WERI-Rb-1 (cell line): ENCODE data around the gene ITGA1.

ENCODE experiments used
- DNase-seq: peaks from one replicate; pipeline ENCODE4 v3.0.0-alpha.2; 2020
- H3K27ac ChIP-seq: fragments of 250-450 bp; sonication (Bioruptor Pico); 2 replicates; pipeline ENCODE4 v1.5.1; 2020; ENCODE audit warnings: mild to moderate bottlenecking, moderate library complexity
- H3K27me3 ChIP-seq: fragments of 250-450 bp; sonication (Bioruptor Pico); 2 replicates; pipeline ENCODE4 v1.5.1; 2021; ENCODE audit warnings: mild to moderate bottlenecking, low read depth, moderate library complexity; ENCODE audit not compliant: insufficient read depth, severe bottlenecking
- H3K36me3 ChIP-seq: fragments of 250-450 bp; sonication (Bioruptor Pico); 2 replicates; pipeline ENCODE4 v1.5.1; 2020; ENCODE audit warnings: mild to moderate bottlenecking, moderate library complexity
- H3K4me3 ChIP-seq: 2 replicates; pipeline ENCODE4 v1.5.1; 2011; ENCODE audit warnings: low read depth, mild to moderate bottlenecking, control low read depth, low read length
- H3K9me3 ChIP-seq: fragments of 250-450 bp; sonication (Bioruptor Pico); 2 replicates; pipeline ENCODE4 v1.5.1; 2021; ENCODE audit warnings: mild to moderate bottlenecking, moderate library complexity; ENCODE audit not compliant: severe bottlenecking
- TF ChIP-seq, protein P1 (sequence below): IDR thresholded peaks from 2 replicates; pipeline ENCODE4 v1.5.1; 2011; ENCODE audit warnings: low read depth, mild to moderate bottlenecking, control low read depth, inconsistent platforms, low read length

Gene ITGA1

DNA sequence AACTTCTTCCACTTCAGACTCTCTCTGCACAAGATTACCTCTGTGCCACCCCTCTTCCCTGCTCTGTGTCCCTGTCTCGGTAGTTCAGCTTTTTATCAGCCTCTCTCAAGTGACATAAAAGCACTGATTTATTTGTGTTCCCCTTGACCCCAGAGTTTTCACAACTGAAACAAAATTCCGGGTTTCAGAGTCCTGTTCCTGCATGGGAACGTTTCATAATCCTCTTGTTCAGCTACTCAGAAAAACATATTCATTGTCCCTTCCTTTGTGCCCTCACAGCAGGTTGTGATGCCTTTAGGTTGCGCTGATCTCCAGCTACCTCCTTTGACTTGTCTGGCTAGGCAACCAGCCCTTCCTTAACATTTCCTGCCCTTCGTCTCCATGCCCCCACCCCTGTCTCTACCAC lies 13.7 kb upstream of the ITGA1 start:
- H3K36me3 ChIP-seq, result no peaks in the 10 kb centered on the region
- TF ChIP-seq, protein P1, sequence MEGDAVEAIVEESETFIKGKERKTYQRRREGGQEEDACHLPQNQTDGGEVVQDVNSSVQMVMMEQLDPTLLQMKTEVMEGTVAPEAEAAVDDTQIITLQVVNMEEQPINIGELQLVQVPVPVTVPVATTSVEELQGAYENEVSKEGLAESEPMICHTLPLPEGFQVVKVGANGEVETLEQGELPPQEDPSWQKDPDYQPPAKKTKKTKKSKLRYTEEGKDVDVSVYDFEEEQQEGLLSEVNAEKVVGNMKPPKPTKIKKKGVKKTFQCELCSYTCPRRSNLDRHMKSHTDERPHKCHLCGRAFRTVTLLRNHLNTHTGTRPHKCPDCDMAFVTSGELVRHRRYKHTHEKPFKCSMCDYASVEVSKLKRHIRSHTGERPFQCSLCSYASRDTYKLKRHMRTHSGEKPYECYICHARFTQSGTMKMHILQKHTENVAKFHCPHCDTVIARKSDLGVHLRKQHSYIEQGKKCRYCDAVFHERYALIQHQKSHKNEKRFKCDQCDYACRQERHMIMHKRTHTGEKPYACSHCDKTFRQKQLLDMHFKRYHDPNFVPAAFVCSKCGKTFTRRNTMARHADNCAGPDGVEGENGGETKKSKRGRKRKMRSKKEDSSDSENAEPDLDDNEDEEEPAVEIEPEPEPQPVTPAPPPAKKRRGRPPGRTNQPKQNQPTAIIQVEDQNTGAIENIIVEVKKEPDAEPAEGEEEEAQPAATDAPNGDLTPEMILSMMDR, result no peak
- no peak for DNase-seq
- H3K27ac ChIP-seq, result no peak overlapping the region
- H3K9me3 ChIP-seq, result no peaks in the 10 kb centered on the region
- no peak overlapping the region for H3K4me3 ChIP-seq
- H3K27me3 ChIP-seq, result no peaks in the 10 kb centered on the region

DNA sequence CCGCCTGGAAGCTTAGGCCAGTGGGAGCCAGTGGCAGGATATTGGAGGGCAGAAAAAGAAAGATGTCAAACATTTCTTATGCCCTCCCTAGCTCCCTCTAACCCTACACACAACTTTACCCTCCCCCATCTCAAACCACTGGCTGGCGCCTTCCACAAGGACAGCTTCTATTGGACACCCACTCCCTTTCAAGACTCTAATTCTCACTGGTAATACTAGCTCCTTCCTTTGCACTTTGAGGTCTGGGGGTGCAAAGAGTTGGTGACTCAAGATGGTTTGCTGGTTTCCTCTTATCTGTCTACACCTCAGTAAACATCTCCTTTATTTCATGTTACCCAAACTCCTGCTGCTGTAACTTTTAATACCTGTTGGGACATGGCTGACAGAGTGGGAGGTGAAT lies 11.6 kb upstream of the ITGA1 start:
- Histone ChIP-seq H3K27me3 (no peaks in the 10 kb centered on the region), H3K36me3 (no peaks in the 10 kb centered on the region), H3K27ac (no peak overlapping the region), H3K9me3 (no peaks in the 10 kb centered on the region), H3K4me3 (no peak overlapping the region)
- no peak for DNase-seq
- TF ChIP-seq, protein P1, result no peak

DNA sequence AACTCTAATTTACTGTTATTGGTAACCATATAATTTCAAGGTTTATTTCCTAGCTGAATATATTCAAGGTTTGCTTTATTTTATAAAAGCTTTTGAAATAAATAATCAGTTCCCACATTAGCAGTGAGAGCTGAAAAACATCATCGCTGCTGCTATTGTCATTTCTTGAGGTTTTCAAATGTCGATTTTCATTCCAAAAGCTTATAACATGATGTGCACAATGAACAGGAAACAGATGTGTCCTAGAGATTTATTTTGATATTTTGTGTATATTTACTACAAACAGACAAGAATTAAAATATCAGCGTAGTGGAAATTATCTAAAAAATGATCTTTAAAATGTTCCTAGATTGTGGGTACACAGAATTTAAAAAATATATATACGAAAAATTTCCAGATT lies 10.5 kb upstream of the ITGA1 start:
- Histone ChIP-seq H3K4me3 (no peak overlapping the region), H3K27me3 (no peaks in the 10 kb centered on the region), H3K36me3 (no peaks in the 10 kb centered on the region), H3K27ac (no peak overlapping the region), H3K9me3 (no peaks in the 10 kb centered on the region)
- TF ChIP-seq, protein P1, result no peak
- DNase-seq, result no peak

DNA sequence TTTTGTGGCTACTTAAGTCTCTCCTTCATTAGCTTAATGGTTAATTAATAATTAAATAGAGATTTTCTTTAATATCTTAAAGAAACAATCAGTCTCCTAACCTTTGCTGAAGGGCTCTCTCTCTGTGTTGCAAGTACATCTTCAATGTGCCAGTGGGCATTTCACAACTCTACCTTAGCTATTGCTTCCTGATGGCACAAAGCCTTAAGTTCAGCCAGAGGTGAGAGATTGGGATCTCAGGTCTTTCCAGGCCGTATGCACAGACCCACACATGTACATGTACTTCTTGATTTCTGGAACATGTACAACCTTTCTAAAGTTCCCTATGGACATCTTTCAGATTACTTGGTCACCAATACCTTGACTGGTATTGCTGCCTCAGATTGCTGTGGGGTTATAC lies 8.9 kb upstream of the ITGA1 start:
- Histone ChIP-seq H3K4me3 (no peak overlapping the region), H3K27me3 (no peaks in the 10 kb centered on the region), H3K36me3 (no peaks in the 10 kb centered on the region), H3K9me3 (no peaks in the 10 kb centered on the region), H3K27ac (no peak overlapping the region)
- TF ChIP-seq, protein P1, result no peak
- DNase-seq, result no peak

DNA sequence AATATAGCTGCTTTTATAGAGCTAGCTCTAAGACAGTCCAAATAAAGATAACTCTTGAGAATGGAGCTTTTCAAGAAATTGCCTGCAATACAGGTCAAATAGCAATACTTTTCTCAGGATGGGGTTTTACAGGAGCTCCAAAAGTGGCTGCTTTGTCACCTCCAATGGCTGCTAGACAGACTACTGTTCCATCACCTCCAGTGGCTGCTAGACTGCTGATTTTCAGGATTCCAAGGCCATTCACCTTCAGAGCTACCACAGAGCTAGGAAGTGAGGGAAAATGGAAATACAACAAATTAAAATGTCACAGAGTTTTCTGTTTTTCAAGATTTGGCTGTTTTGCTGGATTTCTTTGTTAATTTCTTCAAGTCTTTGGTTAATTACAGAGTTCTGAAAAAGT lies 8.5 kb upstream of the ITGA1 start:
- H3K27me3 ChIP-seq, result no peaks in the 10 kb centered on the region
- no peak for DNase-seq
- H3K27ac ChIP-seq, result no peak overlapping the region
- H3K9me3 ChIP-seq, result no peaks in the 10 kb centered on the region
- no peaks in the 10 kb centered on the region for H3K36me3 ChIP-seq
- TF ChIP-seq, protein P1, result no peak
- H3K4me3 ChIP-seq, result no peak overlapping the region

DNA sequence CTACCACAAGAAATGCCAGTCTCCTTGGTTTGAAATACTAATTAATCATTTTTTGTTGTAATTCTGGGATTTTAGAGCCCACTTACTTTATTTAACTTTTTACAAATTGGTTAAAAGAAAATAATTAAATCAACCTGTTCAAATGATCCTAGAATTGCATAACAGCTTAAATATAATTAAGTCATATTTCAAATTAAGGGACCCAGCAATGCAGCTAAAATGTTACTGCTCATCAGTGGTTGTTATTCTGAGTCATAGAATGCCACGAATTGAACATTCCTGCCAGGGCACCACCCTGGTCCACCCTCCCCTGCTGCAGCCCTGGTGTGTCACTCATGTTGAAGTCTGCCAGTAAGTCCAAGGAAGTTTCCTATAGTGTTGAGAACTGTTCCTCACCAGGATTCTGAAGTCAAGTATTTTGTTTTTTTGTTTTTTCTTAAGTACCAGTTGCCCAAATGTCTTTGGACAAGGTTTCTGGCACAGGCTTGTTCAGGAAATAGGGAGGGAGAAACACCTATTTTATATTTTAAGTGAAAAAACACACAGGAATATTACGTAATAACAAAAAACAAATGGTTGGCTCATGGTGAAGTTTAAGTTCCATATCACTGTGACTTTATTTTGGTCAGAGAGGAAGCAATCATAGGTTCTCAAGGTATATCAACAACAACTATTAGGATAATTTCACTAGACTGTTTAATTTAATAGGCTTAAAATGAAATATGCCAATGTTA lies 4.3 kb upstream of the ITGA1 start:
- H3K9me3 ChIP-seq, result no peaks in the 10 kb centered on the region
- TF ChIP-seq, protein P1, result no peak
- peaks cover 2% of the 10 kb centered on the region for H3K27me3 ChIP-seq
- no peaks in the 10 kb centered on the region; the same call in 1 of the 2 replicates for H3K36me3 ChIP-seq
- H3K4me3 ChIP-seq, result no peak overlapping the region
- no peak overlapping the region for H3K27ac ChIP-seq
- no peak for DNase-seq
